CD14-positive monocyte (primary cell): ENCODE results near the gene DAB2IP. TPM values are rescaled to one million over a fixed set of nuclear protein-coding genes. Genes with fewer than 3 reads are reported as not detected.
A peak's percentile ranks its signal among the peaks of the same experiment; 100 is the strongest.

ENCODE experiments used
- DNase-seq, 3 donors: peaks; one replicate each; pipeline ENCODE4 v3.0.0-alpha.2; 2011 to 2022
- H2AFZ ChIP-seq: 2 replicates; pipeline ENCODE4 v1.6.0; 2012; ENCODE audit warnings: mild to moderate bottlenecking, low read depth, low read length, inconsistent platforms; ENCODE audit not compliant: insufficient read depth, poor library complexity, severe bottlenecking
- H3K27ac ChIP-seq, 2 donors: 1 replicate in 1 of 2; 2 replicates in 1 of 2; pipeline ENCODE4 v1.5.1; 2012 to 2013; ENCODE audit warnings: low read length in 2 of 2, control low read depth in 1 of 2, inconsistent platforms in 1 of 2, low read depth in 1 of 2, mild to moderate bottlenecking in 1 of 2
- H3K27me3 ChIP-seq, 2 donors: one replicate each; pipeline versions ENCODE4 v1.6.0 to v1.6.1; 2011 to 2013; ENCODE audit warnings: low read length in 2 of 2; ENCODE audit not compliant: control insufficient read depth in 2 of 2, insufficient read depth in 2 of 2
- H3K36me3 ChIP-seq, 2 donors: replicated peaks in 1 of 2; 1 replicate in 1 of 2; 2 replicates in 1 of 2; pipeline versions ENCODE4 v1.5.1 to v1.6.1; 2012 to 2013; ENCODE audit warnings: low read length in 2 of 2, control low read depth in 1 of 2, inconsistent platforms in 1 of 2, mild to moderate bottlenecking in 1 of 2; ENCODE audit not compliant: insufficient read depth in 2 of 2, control insufficient read depth in 1 of 2
- H3K4me1 ChIP-seq, 2 donors: 1 replicate in 1 of 2; 2 replicates in 1 of 2; pipeline versions ENCODE4 v1.5.1 to v1.6.1; 2012 to 2013; ENCODE audit warnings: low read length in 2 of 2, control low read depth in 1 of 2, inconsistent platforms in 1 of 2, mild to moderate bottlenecking in 1 of 2, moderate library complexity in 1 of 2; ENCODE audit not compliant: insufficient read depth in 2 of 2, control insufficient read depth in 1 of 2
- H3K4me2 ChIP-seq: replicated peaks from 2 replicates; pipeline ENCODE3; 2012; ENCODE audit warnings: low read length, moderate library complexity, mild to moderate bottlenecking; ENCODE audit not compliant: poor library complexity, severe bottlenecking; ENCODE audit errors: extremely low read depth
- H3K4me3 ChIP-seq, 3 experiments: fragments of 200-600 bp in 1 of 3; sonication (generic) in 1 of 3; replicated peaks in 1 of 3; 1 replicate in 2 of 3; 2 replicates in 1 of 3; pipeline ENCODE4 v1.5.1; 2011 to 2013; ENCODE audit warnings: low read length in 3 of 3, mild to moderate bottlenecking in 3 of 3, control low read depth in 2 of 3, low read depth in 2 of 3, inconsistent platforms in 1 of 3, moderate library complexity in 1 of 3
- H3K79me2 ChIP-seq: 2 replicates; pipeline ENCODE4 v1.6.0; 2012; ENCODE audit warnings: mild to moderate bottlenecking, control low read depth, inconsistent platforms, low read length, moderate library complexity; ENCODE audit not compliant: insufficient read depth
- H3K9ac ChIP-seq: 2 replicates; pipeline ENCODE4 v1.6.0; 2017; ENCODE audit warnings: low read length, mild to moderate bottlenecking; ENCODE audit not compliant: insufficient read depth, poor library complexity, severe bottlenecking
- H3K9me3 ChIP-seq, 2 donors: replicated peaks in 1 of 2; 1 replicate in 1 of 2; 2 replicates in 1 of 2; pipeline versions ENCODE4 v1.5.1 to v1.6.1; 2012 to 2013; ENCODE audit warnings: low read length in 2 of 2, control low read depth in 1 of 2; ENCODE audit not compliant: control insufficient read depth in 1 of 2, insufficient read depth in 1 of 2
- H4K20me1 ChIP-seq: 2 replicates; pipeline ENCODE4 v1.6.0; 2012; ENCODE audit warnings: mild to moderate bottlenecking, low read length, control low read depth, moderate library complexity; ENCODE audit not compliant: insufficient read depth
- H3K27ac Mint-ChIP-seq, 7 donors: one replicate each; pipeline ENCODE4 v1.8.0; 2020; ENCODE audit warnings: mild to moderate bottlenecking in 7 of 7, mixed read lengths in 7 of 7, moderate library complexity in 6 of 7, inconsistent platforms in 2 of 7
- H3K27me3 Mint-ChIP-seq, 3 donors: one replicate each; pipeline ENCODE4 v1.8.0; 2021 to 2022; ENCODE audit warnings: low read depth in 3 of 3, mild to moderate bottlenecking in 3 of 3, mixed read lengths in 3 of 3, moderate library complexity in 3 of 3, inconsistent platforms in 1 of 3
- H3K36me3 Mint-ChIP-seq, 2 donors: one replicate each; pipeline ENCODE4 v1.8.0; 2020; ENCODE audit warnings: mixed read lengths in 2 of 2, inconsistent platforms in 1 of 2, mild to moderate bottlenecking in 1 of 2
- H3K4me1 Mint-ChIP-seq: one replicate; pipeline ENCODE4 v1.8.0; 2020; ENCODE audit warnings: mild to moderate bottlenecking, mixed read lengths
- H3K4me3 Mint-ChIP-seq, 2 donors: one replicate each; pipeline ENCODE4 v1.8.0; 2020; ENCODE audit warnings: mild to moderate bottlenecking in 2 of 2, mixed read lengths in 2 of 2, moderate library complexity in 1 of 2
- H3K9me3 Mint-ChIP-seq, 7 donors: one replicate each; pipeline ENCODE4 v1.8.0; 2020 to 2022; ENCODE audit warnings: mixed read lengths in 7 of 7, mild to moderate bottlenecking in 6 of 7, moderate library complexity in 6 of 7, inconsistent platforms in 2 of 7
- WGBS: methylation state at CpG from one replicate; pipeline ENCODE4 v1.1.5; 2013; ENCODE audit warnings: missing lambda C conversion rate; ENCODE audit not compliant: insufficient coverage; 5-methylcytosine and 5-hydroxymethylcytosine counted together
- intact Hi-C, 2 donors: fragments of 100-400 bp; cut with micrococcal nuclease; formaldehyde crosslinking; loops; one replicate each; pipeline versions ENCODE4 v1.15.0 to v1.15.1; 2023
- polyA plus RNA-seq, 3 donors: library from polyadenylated mRNA; depleted of rRNA in 1 of 3; unstranded in 2 of 3; stranded (reverse) in 1 of 3; fragments of 300-500 nt in 2 of 3; fragments of >200 nt in 1 of 3; fragmentation: Illumina TruSeq in 2 of 3; gene quantifications; 1 replicate in 2 of 3; 2 replicates in 1 of 3; pipeline ENCODE4 v1.2.3, GENCODE V29; 2012 to 2021
- TF ChIP-seq, protein P1 (sequence below): fragments of 200-600 bp; IDR thresholded peaks from one replicate; pipeline ENCODE4 v1.8.0; 2022; ENCODE audit warnings: antibody characterized with exemption, mild to moderate bottlenecking

Gene DAB2IP
- polyA plus RNA-seq, 3 donors, result 0.13 TPM; not detected in 2

DNA sequence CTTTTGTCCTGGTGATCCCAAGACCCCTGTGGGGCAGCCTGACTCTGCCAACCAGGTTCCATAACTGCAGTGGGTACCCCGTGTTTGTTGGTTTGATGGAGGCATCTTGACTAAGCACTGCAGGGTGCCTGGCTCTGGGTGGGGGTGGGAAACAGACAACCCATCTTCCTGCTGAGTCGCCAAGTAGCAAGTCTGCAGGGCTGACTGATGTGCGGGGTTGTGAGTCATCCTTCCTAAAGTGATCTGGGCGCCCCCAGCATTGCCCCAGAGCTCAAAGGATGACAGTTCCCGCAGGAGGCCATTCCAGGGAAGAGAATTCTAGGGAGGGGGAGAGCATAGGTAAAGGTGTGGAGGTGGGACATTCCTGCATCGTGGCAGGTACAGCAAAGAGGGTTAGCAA, 23.5 kb downstream of the DAB2IP start:
- 25% methylated on average over 5 of the region's 6 CpGs for WGBS
- no peaks in the 10 kb centered on the region for H3K4me1 Mint-ChIP-seq
- Histone ChIP-seq H3K4me3 (no peak overlapping the region), H3K36me3 (no peaks in the 10 kb centered on the region), H3K9ac (no peak overlapping the region), H2AFZ (no peak overlapping the region), H3K4me2 (no peak overlapping the region), H3K79me2 (no peaks in the 10 kb centered on the region), H3K9me3 (no peaks in the 10 kb centered on the region), H3K27ac (no peak overlapping the region), H3K4me1 (no peaks in the 10 kb centered on the region), H4K20me1 (no peaks in the 10 kb centered on the region), H3K27me3 (no peaks in the 10 kb centered on the region)
- TF ChIP-seq, protein P1, sequence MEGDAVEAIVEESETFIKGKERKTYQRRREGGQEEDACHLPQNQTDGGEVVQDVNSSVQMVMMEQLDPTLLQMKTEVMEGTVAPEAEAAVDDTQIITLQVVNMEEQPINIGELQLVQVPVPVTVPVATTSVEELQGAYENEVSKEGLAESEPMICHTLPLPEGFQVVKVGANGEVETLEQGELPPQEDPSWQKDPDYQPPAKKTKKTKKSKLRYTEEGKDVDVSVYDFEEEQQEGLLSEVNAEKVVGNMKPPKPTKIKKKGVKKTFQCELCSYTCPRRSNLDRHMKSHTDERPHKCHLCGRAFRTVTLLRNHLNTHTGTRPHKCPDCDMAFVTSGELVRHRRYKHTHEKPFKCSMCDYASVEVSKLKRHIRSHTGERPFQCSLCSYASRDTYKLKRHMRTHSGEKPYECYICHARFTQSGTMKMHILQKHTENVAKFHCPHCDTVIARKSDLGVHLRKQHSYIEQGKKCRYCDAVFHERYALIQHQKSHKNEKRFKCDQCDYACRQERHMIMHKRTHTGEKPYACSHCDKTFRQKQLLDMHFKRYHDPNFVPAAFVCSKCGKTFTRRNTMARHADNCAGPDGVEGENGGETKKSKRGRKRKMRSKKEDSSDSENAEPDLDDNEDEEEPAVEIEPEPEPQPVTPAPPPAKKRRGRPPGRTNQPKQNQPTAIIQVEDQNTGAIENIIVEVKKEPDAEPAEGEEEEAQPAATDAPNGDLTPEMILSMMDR, result no peak
- H3K36me3 Mint-ChIP-seq, result no peaks in the 10 kb centered on the region
- no peaks in the 10 kb centered on the region for H3K9me3 Mint-ChIP-seq
- H3K4me3 Mint-ChIP-seq, result no peak overlapping the region
- DNase-seq, result no peak
- peaks cover 5 to 12% (median 8%) of the 10 kb centered on the region in 3 donors for H3K27me3 Mint-ChIP-seq
- intact Hi-C loops, result no loop called here
- peak overlapping the region in 1 of 7 donors; percentile 19 for H3K27ac Mint-ChIP-seq

DNA sequence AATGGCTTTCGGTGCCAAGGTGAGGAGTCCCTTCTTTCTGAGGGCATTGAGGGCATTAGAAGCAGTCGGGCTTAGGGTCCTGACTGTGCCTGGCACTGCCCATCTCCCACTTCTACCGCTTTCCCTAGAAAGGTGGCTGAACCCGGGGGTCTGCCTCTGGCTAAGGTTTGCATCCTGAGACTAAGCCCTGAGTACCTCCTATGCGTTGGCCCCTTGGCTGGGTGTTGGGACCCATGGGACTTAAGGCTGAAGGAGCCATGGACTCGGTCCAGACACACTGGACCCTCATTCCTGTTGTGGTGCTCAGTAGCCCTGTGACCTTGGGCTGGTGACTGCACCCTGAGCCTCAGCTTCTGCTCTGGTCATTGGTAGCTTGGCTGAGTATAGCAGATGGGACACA, 23.9 kb downstream of the DAB2IP start:
- Histone ChIP-seq H3K27me3 (no peaks in the 10 kb centered on the region), H3K4me3 (no peak overlapping the region), H3K4me1 (no peaks in the 10 kb centered on the region), H3K36me3 (no peaks in the 10 kb centered on the region), H2AFZ (no peak overlapping the region), H3K4me2 (no peak overlapping the region), H4K20me1 (no peaks in the 10 kb centered on the region), H3K9ac (no peak overlapping the region), H3K9me3 (no peaks in the 10 kb centered on the region), H3K79me2 (no peaks in the 10 kb centered on the region), H3K27ac (no peak overlapping the region)
- Mint-ChIP-seq H3K36me3 (no peaks in the 10 kb centered on the region), H3K4me1 (no peaks in the 10 kb centered on the region), H3K4me3 (no peak overlapping the region), H3K27ac (no peak overlapping the region), H3K9me3 (no peaks in the 10 kb centered on the region), H3K27me3 (peaks cover 7 to 11% (median 8%) of the 10 kb centered on the region in 3 donors)
- TF ChIP-seq, protein P1, result no peak
- 95% methylated on average over 5 of the region's 6 CpGs for WGBS
- DNase-seq, result no peak
- intact Hi-C loops, result no loop called here
